Measurements from ENCODE around the gene PRKG1.

Gene PRKG1

DNA sequence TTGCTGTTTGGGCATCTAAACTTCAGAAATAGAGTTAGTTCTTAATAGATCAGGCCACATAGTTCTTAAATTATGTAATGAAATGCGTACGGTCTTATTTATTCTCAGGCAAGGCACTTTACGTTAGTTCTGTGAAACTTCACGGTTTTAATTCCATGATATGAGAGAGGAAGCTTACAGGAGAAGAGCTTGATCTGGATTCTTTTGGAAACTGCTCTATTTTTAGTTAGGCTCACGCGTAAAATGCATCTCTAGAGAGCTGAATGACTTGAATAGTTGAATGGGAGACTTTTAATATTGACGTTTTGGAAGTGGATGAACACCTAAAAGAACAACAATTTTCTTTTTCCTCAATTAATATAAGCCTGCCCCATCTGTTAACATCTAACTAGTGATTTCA is 71.1 kb downstream of the PRKG1 start:
- H3K4me1 ChIP-seq (ENCODE audit: insufficient read depth, low read length), result no peaks in the 10 kb centered on the region
- no peaks in the 10 kb centered on the region for H3K79me2 ChIP-seq (ENCODE audit: insufficient read depth, low read length)
- H2AFZ ChIP-seq (ENCODE audit: low read depth, low read length), result no peak overlapping the region
- no peak for ATAC-seq (ENCODE audit: insufficient read depth, low read depth)
- no peak overlapping the region for H3K4me3 ChIP-seq (ENCODE audit: low read depth in 1 of 2, low read length in 2 of 2)
- H3K36me3 ChIP-seq (ENCODE audit: insufficient read depth, low read length), result no peaks in the 10 kb centered on the region
- H3K27ac ChIP-seq (ENCODE audit: low read length), result no peak overlapping the region
- TF ChIP-seq, protein P1, sequence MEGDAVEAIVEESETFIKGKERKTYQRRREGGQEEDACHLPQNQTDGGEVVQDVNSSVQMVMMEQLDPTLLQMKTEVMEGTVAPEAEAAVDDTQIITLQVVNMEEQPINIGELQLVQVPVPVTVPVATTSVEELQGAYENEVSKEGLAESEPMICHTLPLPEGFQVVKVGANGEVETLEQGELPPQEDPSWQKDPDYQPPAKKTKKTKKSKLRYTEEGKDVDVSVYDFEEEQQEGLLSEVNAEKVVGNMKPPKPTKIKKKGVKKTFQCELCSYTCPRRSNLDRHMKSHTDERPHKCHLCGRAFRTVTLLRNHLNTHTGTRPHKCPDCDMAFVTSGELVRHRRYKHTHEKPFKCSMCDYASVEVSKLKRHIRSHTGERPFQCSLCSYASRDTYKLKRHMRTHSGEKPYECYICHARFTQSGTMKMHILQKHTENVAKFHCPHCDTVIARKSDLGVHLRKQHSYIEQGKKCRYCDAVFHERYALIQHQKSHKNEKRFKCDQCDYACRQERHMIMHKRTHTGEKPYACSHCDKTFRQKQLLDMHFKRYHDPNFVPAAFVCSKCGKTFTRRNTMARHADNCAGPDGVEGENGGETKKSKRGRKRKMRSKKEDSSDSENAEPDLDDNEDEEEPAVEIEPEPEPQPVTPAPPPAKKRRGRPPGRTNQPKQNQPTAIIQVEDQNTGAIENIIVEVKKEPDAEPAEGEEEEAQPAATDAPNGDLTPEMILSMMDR (IDR thresholded peaks at IDR 0.05; ENCODE audit: borderline replicate concordance, extremely low read depth, low read length, poor library complexity, severe bottlenecking), result no peak
- TF ChIP-seq EZH2 (IDR thresholded peaks at IDR 0.05; ENCODE audit: borderline replicate concordance, low read depth, low read length, severe bottlenecking), result no peak
- no peaks in the 10 kb centered on the region for H3K27me3 ChIP-seq (ENCODE audit: insufficient read depth, low read length, poor library complexity)
- no peak overlapping the region for H3K4me2 ChIP-seq (ENCODE audit: insufficient read depth, low read length)
- H3K9me3 ChIP-seq (ENCODE audit: insufficient read depth, low read length, severe bottlenecking), result no peaks in the 10 kb centered on the region
- DNase-seq, result no peak
- no peak overlapping the region for H3K9ac ChIP-seq (ENCODE audit: low read depth, low read length)
- no peaks in the 10 kb centered on the region for H4K20me1 ChIP-seq (ENCODE audit: insufficient read depth, low read length)

DNA sequence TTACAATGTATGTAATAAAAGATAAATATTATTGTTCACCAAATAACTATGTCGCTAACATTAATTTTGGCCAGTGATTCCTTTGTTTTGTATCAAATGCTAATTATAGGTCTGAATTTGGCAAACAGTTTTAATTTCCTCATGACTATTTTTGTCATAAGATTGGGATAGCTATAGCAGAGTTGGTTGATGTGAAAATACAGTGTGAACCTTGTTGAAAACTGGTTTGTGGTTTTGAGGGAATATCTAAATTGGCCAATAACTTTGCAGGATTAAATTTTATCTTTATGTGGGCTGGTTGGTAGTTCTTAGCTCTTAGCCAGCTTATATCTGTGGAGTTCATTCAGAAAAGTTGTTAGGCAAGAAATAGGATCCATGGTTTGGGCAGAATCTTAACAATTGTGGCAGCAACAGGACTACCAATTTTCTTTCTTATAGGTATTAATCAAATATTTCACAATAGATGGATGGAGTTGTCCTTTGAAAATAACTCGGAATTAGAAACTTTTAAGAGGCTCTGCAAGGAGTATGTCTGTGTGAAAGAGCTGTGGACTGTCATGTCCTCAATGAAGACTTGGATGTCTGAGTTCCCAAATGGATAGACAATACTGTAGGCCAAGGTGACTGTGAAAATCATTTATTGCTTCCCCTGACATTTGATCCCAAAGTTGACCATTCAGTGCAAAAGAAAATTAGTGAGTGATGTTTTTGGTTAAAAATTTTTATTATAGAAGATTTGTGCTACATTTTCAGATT is 73.5 kb downstream of the PRKG1 start:
- no peaks in the 10 kb centered on the region for H4K20me1 ChIP-seq (ENCODE audit: insufficient read depth, low read length)
- no peaks in the 10 kb centered on the region for H3K4me1 ChIP-seq (ENCODE audit: insufficient read depth, low read length)
- H3K9me3 ChIP-seq (ENCODE audit: insufficient read depth, low read length, severe bottlenecking), result no peaks in the 10 kb centered on the region
- H3K36me3 ChIP-seq (ENCODE audit: insufficient read depth, low read length), result no peaks in the 10 kb centered on the region
- no peaks in the 10 kb centered on the region for H3K27me3 ChIP-seq (ENCODE audit: insufficient read depth, low read length, poor library complexity)
- no peaks in the 10 kb centered on the region for H3K79me2 ChIP-seq (ENCODE audit: insufficient read depth, low read length)
- H3K9ac ChIP-seq (ENCODE audit: low read depth, low read length), result no peak overlapping the region
- no peak overlapping the region for H2AFZ ChIP-seq (ENCODE audit: low read depth, low read length)
- ATAC-seq (ENCODE audit: insufficient read depth, low read depth) (no peak), DNase-seq (no peak)
- TF ChIP-seq, protein P1 (IDR thresholded peaks at IDR 0.05; ENCODE audit: borderline replicate concordance, extremely low read depth, low read length, poor library complexity, severe bottlenecking), result no peak
- no peak for TF ChIP-seq EZH2 (IDR thresholded peaks at IDR 0.05; ENCODE audit: borderline replicate concordance, low read depth, low read length, severe bottlenecking)
- no peak overlapping the region for H3K4me2 ChIP-seq (ENCODE audit: insufficient read depth, low read length)
- no peak overlapping the region for H3K27ac ChIP-seq (ENCODE audit: low read length)
- no peak overlapping the region for H3K4me3 ChIP-seq (ENCODE audit: low read depth in 1 of 2, low read length in 2 of 2)

DNA sequence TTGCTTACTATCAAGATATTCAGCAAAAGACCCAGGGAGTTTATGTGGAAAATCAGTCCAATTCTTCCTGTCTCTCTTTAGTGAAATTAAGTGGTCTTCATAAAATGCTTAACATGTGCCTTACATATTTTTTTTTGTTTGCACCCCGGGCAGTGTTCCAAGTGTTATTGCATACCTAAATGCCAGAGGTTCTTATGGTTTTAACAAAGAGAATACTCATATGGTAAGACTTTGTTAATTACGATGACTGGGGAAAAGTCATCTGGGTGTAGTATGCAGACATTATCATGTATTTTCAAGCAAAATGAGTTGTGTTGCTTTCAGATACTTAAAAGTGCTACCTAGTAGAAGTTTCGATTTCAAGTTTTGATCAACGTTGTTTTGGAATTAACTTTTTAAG is 82.6 kb downstream of the PRKG1 start:
- DNase-seq, result no peak
- Histone ChIP-seq H3K9me3 (ENCODE audit: insufficient read depth, low read length, severe bottlenecking) (no peaks in the 10 kb centered on the region), H3K4me2 (ENCODE audit: insufficient read depth, low read length) (no peak overlapping the region), H3K4me3 (ENCODE audit: low read depth in 1 of 2, low read length in 2 of 2) (no peak overlapping the region), H4K20me1 (ENCODE audit: insufficient read depth, low read length) (no peaks in the 10 kb centered on the region), H3K4me1 (ENCODE audit: insufficient read depth, low read length) (no peaks in the 10 kb centered on the region), H3K27ac (ENCODE audit: low read length) (no peak overlapping the region), H3K36me3 (ENCODE audit: insufficient read depth, low read length) (no peaks in the 10 kb centered on the region), H3K9ac (ENCODE audit: low read depth, low read length) (no peak overlapping the region), H3K79me2 (ENCODE audit: insufficient read depth, low read length) (no peaks in the 10 kb centered on the region), H2AFZ (ENCODE audit: low read depth, low read length) (no peak overlapping the region), H3K27me3 (ENCODE audit: insufficient read depth, low read length, poor library complexity) (no peaks in the 10 kb centered on the region)
- ATAC-seq (ENCODE audit: insufficient read depth, low read depth), result no peak
- TF ChIP-seq, protein P1 (IDR thresholded peaks at IDR 0.05; ENCODE audit: borderline replicate concordance, extremely low read depth, low read length, poor library complexity, severe bottlenecking), result no peak
- TF ChIP-seq EZH2 (IDR thresholded peaks at IDR 0.05; ENCODE audit: borderline replicate concordance, low read depth, low read length, severe bottlenecking), result no peak
